Omental fat pad (tissue), 4 donors: ENCODE measurements around the gene KCNJ16. TPM values are rescaled to one million over a fixed set of nuclear protein-coding genes. Genes with fewer than 3 reads are reported as not detected.

Source experiments
- ATAC-seq: fragments of 150-250 bp; one replicate; pipeline ENCODE4 v1.9.1; 2016; ENCODE audit warnings: mild to moderate bottlenecking, moderate library complexity; ENCODE audit not compliant: low FRiP score
- DNase-seq: peaks from one replicate; pipeline ENCODE4 v3.0.0-alpha.2; 2019; ENCODE audit warnings: low spot score
- CTCF ChIP-seq, 3 donors: fragments of 450-650 bp; IDR thresholded peaks; one replicate each; pipeline ENCODE4 v1.5.1; 2016 to 2017; ENCODE audit warnings: antibody characterized with exemption in 3 of 3, mild to moderate bottlenecking in 3 of 3, moderate library complexity in 2 of 3
- total RNA-seq, 4 donors: library from RNA; depleted of rRNA; stranded (reverse); fragments of >200 nt; gene quantifications; one replicate each; pipeline ENCODE4 v1.1.0, GENCODE V29; 2016

Gene KCNJ16
- 1 to 10 TPM in 2 of 4 donors, under 1 TPM in 2; 0.24 to 1.4 (median 0.93) TPM for total RNA-seq

GRCh38 chr17:70074956-70075355, at the start of gene KCNJ16:
KCNJ16 (plus strand) TSS chr17:70075225; CDS start chr17:70132088, 56,863 bp downstream.
- ATAC-seq, result no peak
- no peak for DNase-seq
- TF ChIP-seq CTCF (IDR thresholded peaks at IDR 0.05), result no peak

- no peak for DNase-seq
- TF ChIP-seq CTCF (IDR thresholded peaks at IDR 0.05), result no peak
- no peak for ATAC-seq
Measured at GRCh38 chr17:70028397-70028796, 46.6 kb upstream of the KCNJ16 start.

GRCh38 chr17:70028978-70029767, 45.9 kb upstream of the KCNJ16 start:
- ATAC-seq (no peak), DNase-seq (no peak)
- TF ChIP-seq CTCF (IDR thresholded peaks at IDR 0.05), result no peak

GRCh38 chr17:70030371-70030770, 44.7 kb upstream of the KCNJ16 start:
- no peak for ATAC-seq
- TF ChIP-seq CTCF (IDR thresholded peaks at IDR 0.05), result no peak

GRCh38 chr17:70031341-70031740, 43.7 kb upstream of the KCNJ16 start:
- no peak for ATAC-seq
- no peak for DNase-seq
- no peak for TF ChIP-seq CTCF (IDR thresholded peaks at IDR 0.05)

More at GRCh38 chr17:70030371-70030770, 44.7 kb upstream of the KCNJ16 start:
- DNase-seq, result no peak

- no peak for TF ChIP-seq CTCF (IDR thresholded peaks at IDR 0.05)
- ATAC-seq (no peak), DNase-seq (no peak)
Measured at GRCh38 chr17:70033165-70033564, 41.9 kb upstream of the KCNJ16 start.

DNA sequence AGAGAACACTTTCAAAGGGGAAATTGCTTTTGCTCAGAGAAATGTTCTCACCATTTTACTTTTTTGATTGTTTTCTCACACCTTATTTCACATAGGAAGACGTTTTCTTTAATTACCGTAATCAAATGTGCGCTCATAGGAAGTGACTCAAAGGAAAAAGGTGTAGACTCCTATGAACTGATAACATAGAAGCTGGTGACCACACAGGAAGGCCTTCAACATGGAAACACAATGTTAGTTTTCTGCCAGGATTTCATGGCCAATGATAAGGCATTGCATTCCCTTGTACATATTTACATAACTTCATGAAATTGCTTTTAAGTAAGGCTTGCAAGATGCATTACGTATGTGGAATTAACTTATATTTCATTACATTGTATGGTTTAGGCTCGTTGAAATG, 40.9 kb upstream of the KCNJ16 start:
- TF ChIP-seq CTCF (IDR thresholded peaks at IDR 0.05), result no peak
- DNase-seq (no peak), ATAC-seq (no peak)
